Left renal cortex interstitium (tissue), 4 donors: ENCODE data around the gene KDM1B. TPM values are rescaled to one million over a fixed set of nuclear protein-coding genes. Genes with fewer than 3 reads are reported as not detected.
"Not testable (repeated sequence)": the region's sequence is repeated elsewhere in the genome, so short reads cannot be mapped to it uniquely, and the experiment has no call there.

Experiments used
- DNase-seq, 4 donors: peaks; one replicate each; pipeline ENCODE4 v3.0.0-alpha.2; 2013; ENCODE audit warnings: low read depth in 4 of 4, low spot score in 2 of 4, missing footprints in 1 of 4
- polyA plus RNA-seq, 4 donors: library from polyadenylated mRNA; unstranded; fragments of 120-200 nt; gene quantifications; one replicate each; pipeline ENCODE4 v1.2.1, GENCODE V29; 2013; ENCODE audit not compliant: insufficient read length in 4 of 4

Gene KDM1B
- polyA plus RNA-seq, 4 donors = 18.4 to 20.6 (median 19.3) TPM

DNA sequence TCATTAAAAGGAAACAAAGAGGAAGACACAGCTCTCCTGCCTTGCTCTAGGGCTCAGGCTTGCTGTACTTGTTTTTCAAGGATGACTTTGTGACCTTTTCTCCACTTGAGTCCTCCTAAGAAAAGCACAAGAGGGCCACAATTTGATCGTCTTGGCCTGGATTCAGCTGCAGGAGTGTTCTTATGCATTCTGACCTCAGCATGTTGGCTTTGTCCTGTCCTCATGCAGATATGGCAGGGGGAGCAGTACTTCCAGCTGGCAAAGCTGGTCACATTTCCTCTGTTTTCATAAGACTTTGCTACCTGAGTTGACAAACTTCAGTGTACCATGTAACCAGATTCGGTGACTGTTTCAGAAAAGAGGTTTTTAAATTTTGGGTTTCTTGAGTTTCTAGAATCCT lies 30.8 kb downstream of the KDM1B start:
- no peak for DNase-seq

DNA sequence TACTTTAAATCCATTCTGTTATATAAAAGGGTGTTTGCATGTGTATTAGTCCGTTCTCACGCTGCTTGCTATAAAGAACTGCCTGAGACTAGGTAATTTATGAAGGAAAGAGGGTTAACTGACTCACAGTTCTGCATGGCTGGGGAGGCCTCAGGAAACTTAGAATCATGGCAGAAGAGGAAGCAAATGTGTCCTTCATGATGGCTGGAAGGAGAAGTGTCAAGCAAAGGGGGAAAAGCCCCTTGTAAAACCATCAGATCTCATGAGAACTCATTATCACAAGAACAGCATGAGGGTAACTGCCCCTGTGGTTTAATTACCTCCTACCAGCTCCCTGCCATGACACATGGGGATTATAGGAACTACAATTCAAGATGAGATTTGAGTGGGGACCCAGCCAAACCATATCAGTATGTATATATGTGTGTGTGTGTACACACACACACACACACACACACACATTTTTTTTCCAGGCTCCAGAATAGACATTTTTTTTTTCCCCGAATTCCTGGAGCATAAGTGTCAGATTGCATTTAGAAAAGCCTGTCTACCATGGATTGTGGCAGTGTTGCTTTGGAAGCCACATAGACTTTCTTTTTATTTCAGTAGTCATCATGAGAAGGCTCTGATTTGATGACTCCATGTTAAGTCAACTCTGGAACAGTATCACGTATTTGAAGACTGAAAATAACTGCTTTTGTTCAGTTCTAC lies 31.5 kb downstream of the KDM1B start:
- no peak for DNase-seq

GRCh38 chr6:18187701-18188100 lies 32.5 kb downstream of the KDM1B start:
- no peak for DNase-seq

DNA sequence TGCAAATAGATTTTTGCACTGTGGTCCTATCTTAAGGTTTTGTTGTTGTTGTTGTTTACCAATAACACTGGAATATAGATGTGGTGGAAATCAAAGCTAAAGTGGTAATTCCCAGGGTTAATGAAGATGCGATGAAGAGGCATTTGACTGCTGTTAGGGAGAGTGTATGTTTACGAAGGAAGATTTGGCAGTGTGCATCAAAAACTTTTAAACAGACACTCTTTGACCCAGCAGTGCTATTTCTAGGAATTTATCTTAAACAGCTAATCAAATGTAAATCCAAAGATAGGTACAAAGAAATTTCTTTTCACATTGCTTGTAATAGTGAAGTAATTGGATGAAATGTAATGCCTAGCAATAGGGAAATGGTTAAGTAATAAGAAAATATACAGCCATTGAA lies 34.0 kb downstream of the KDM1B start:
- DNase-seq = no peak

DNA sequence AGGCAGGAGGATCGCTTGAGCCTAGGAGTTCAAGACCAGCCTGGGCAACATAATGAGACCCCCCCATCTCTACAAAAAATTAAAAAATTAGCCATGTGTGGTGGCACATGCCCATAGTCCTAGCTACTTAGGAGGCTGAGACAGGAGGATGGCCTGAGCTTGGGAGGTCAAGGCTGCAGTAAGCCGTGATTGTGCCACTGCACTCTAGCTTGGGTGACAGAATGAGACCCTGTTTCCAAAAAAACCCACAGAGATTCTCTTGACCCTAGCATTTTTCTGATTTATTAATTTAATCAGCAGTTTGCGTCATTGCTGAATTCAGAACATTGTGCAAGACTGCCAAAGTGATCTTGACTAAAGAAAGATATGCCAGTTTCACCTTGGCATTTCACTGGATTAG lies 36.8 kb downstream of the KDM1B start:
- no peak for DNase-seq

DNA sequence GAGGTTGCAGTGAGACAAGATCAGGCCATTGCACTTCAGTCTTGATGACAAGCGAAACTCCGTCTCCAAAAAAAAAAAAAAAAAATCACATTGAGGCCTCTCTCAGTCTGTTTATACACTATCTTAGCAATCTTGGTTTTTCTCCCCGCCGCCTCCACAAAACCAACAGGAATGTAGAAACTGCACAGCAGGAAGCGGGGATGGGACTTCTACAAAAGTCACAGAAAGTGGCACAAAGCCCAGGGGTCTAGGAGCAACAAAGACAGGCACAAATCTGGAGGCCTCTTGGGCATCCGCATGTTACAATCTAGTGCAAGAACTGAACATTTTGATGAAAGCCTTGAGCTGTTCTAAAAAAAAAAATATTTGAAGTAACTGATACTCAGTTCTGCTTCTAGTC lies 48.6 kb downstream of the KDM1B start:
- no peak for DNase-seq

DNA sequence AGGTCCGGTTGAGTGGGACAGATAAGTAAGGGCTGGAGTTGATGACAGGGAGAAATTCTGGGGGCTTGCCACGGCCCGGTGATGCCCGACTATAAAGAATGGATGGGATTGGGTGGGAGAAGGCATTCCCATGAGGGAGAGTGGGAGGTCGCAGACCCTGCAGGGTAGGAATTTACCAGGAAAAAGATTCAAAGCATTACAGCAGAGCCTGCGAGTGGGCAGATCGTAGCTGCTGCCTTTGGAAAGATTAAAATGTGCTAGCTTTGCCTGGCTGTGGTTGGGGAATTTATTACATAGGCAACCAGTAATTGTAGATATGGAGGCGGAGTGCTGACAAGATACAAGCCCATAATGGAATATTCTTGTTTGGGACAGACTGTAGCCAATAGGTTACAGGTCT lies 49.5 kb downstream of the KDM1B start:
- no peak for DNase-seq

DNA sequence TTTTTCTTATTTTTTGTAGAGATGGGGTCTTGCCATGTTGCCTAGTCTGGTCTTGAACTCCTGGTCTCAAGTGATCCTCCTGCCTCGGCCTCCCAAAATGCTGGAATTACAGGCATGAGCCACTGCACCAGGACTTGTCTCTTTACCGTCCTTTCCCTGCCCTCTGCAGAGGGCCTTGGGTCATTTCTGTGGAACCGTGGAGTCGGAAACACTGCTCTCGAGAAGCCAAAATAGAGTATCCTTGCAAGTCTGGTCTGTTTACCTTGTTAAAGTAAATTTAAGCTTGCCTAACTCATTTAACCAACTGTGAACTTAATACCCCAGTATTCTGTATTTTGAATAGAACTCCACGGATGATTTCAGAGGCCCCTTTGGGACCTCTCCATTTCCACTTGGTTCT lies 51.4 kb downstream of the KDM1B start:
- no peak for DNase-seq

DNA sequence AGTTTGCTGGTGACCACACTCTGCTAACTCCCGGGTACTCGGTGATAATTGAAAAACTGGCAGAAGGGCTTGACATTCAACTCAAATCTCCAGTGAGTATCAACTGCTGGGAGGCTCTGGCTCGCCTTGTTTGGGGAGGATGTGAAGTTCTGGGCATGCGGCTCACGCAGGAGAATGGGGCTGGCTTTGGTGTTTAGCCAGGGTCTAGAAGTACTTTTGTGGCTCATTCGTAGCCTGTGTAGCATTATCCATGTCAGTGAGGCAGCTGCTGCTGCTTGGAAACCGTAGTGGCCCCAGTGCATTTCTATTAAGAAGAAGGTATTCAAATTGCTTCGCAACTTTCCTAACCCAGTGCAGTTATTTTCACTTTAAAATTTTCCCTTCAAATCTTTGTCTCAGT lies 52.2 kb downstream of the KDM1B start:
- no peak for DNase-seq

GRCh38 chr6:18207949-18208348 lies 52.7 kb downstream of the KDM1B start:
- DNase-seq = no peak

DNA sequence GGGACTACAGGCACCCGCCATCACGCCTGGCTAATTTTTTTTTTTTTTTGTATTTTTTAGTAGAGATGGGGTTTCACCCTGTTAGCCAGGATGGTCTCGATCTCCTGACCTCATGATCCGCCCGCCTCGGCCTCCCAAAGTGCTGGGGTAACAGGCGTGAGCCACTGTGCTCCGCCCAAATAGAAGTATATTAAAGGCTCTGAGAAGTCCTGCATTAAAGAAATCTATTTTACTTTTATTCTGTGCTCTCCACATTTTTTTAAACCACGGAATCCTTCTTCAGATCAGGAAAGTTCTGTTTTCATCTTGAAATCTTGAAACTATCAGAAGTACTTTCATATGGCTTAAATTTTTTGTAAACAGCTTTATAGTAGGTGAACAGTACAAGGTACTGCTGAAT lies 53.6 kb downstream of the KDM1B start:
- DNase-seq = not testable (repeated sequence)

GRCh38 chr6:18209539-18210197 lies 54.4 kb downstream of the KDM1B start:
- no peak for DNase-seq

GRCh38 chr6:18210707-18211106 lies 55.5 kb downstream of the KDM1B start:
- DNase-seq = no peak

- DNase-seq = no peak
Measured at GRCh38 chr6:18211338-18211737, 56.1 kb downstream of the KDM1B start.

DNA sequence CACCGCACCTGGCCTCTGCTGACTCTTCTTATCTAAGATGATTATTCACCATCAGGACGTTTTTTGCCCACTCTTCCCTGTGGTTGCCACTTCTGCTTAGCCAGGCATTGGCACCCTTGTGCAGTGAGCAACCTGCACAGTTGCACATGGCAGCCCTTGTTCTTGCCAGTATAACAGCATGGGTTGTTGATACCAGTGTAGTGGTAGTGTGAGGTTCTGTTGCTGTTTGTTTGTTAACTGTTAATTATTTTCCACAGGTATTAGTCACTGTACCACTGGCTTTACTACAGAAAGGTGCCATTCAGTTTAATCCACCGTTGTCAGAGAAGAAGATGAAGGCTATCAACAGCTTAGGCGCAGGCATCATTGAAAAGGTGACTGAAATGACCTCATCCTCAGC lies 57.0 kb downstream of the KDM1B start:
- DNase-seq = no peak

GRCh38 chr6:18213439-18213838 lies 58.2 kb downstream of the KDM1B start:
- no peak for DNase-seq

GRCh38 chr6:18214003-18214402 lies 58.8 kb downstream of the KDM1B start:
- DNase-seq = no peak

- DNase-seq = no peak
Measured at GRCh38 chr6:18215436-18215835, 60.2 kb downstream of the KDM1B start.

DNA sequence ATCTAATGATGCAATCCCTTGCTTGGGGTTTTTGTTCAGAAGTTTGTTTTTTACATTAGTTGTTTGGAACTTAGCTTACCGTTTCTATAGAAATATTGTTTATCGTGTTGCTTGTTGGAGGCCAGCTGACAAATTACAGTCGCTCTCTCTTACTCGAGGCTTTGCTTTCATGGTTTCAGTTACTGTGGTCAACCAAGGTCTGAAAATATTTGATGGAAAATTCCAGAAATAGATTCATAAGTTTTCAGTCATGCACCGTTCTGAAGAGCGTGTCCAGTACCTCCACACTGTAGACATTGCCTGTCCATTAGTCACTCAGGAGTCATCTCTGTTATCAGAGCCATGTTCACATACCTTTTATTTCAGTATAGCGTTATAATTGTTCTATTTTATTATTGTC lies 61.2 kb downstream of the KDM1B start:
- no peak for DNase-seq

- no peak for DNase-seq
Measured at GRCh38 chr6:18218233-18218632, 63.0 kb downstream of the KDM1B start.

- DNase-seq = no peak
Measured at GRCh38 chr6:18219591-18219990, 64.4 kb downstream of the KDM1B start.

GRCh38 chr6:18221288-18221615 lies 66.0 kb downstream of the KDM1B start:
- no peak for DNase-seq
